ENCODE results near the gene NFKBIZ.

DNA sequence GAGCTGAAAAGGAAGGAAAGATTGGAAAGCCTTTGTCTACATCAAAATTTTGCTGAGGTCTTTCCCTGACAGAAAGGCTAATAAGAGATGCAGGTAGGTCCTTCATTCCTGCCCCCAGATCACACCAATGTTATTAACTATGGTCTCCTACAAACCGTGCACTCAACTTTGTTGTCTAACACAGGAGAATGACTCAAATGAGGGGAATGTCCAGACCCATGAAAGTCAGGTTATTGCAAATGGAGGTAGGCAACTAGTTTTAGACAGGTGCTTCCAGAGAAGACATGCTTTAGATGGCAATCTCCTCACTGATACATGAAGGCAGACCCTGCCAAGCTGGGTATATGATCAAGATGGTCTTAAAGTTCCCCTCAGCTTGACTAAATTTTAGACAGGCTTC, 51.0 kb downstream of the NFKBIZ start:
- no peak for TF ChIP-seq POLR2A (IDR thresholded peaks at IDR 0.05)
- TF ChIP-seq, protein P1, sequence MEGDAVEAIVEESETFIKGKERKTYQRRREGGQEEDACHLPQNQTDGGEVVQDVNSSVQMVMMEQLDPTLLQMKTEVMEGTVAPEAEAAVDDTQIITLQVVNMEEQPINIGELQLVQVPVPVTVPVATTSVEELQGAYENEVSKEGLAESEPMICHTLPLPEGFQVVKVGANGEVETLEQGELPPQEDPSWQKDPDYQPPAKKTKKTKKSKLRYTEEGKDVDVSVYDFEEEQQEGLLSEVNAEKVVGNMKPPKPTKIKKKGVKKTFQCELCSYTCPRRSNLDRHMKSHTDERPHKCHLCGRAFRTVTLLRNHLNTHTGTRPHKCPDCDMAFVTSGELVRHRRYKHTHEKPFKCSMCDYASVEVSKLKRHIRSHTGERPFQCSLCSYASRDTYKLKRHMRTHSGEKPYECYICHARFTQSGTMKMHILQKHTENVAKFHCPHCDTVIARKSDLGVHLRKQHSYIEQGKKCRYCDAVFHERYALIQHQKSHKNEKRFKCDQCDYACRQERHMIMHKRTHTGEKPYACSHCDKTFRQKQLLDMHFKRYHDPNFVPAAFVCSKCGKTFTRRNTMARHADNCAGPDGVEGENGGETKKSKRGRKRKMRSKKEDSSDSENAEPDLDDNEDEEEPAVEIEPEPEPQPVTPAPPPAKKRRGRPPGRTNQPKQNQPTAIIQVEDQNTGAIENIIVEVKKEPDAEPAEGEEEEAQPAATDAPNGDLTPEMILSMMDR (IDR thresholded peaks at IDR 0.05), result no peak

Measured in thyroid gland (tissue), 4 donors.